ENCODE results near the gene ABHD13. TPM values are rescaled to one million over a fixed set of nuclear protein-coding genes. Genes with fewer than 3 reads are reported as not detected.

ABHD13 gene
- total and polyA plus RNA-seq, 2 donors from 2014 or later: 4.9 to 9.4 TPM

DNA sequence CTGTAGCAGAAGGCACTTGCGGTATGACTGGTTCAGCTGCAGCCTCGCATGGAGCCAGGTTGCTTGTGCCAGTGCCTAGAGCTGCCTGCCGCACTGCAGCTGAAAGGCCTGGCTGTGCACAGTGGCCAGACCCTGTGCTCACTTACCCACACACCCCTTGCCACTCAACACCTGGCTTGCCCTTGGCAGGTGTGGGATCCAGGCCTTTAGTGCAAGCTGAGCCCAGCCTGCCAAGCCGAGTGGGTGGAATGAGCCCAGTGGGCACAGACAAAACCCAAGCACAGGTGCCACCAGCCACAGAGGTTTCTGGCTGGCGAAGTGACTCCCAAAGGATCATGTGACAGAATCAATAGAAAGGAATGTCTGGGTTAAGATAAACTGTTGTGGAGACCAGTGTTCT lies 22.3 kb upstream of the ABHD13 start:
- Histone ChIP-seq H3K4me1 (ENCODE audit: control insufficient read depth in 2 of 3, insufficient read depth in 2 of 3, low read depth in 1 of 3, low read length in 3 of 3) (no peaks in the 10 kb centered on the region), H3K27ac (ENCODE audit: low read depth in 2 of 2, low read length in 2 of 2) (no peak overlapping the region), H3K27me3 (ENCODE audit: control insufficient read depth, insufficient read depth, low read length) (no peaks in the 10 kb centered on the region), H3K4me3 (ENCODE audit: low read length in 3 of 3) (no peak overlapping the region), H3K36me3 (ENCODE audit: control insufficient read depth in 2 of 3, insufficient read depth in 3 of 3, low read length in 3 of 3) (no peaks in the 10 kb centered on the region), H3K9ac (ENCODE audit: low read length in 3 of 3) (no peak overlapping the region), H3K9me3 (ENCODE audit: control insufficient read depth in 2 of 3, insufficient read depth in 1 of 3, low read length in 3 of 3) (no peaks in the 10 kb centered on the region)
- DNase-seq (no peak), FAIRE-seq (no peak)
- TF ChIP-seq, protein P1, sequence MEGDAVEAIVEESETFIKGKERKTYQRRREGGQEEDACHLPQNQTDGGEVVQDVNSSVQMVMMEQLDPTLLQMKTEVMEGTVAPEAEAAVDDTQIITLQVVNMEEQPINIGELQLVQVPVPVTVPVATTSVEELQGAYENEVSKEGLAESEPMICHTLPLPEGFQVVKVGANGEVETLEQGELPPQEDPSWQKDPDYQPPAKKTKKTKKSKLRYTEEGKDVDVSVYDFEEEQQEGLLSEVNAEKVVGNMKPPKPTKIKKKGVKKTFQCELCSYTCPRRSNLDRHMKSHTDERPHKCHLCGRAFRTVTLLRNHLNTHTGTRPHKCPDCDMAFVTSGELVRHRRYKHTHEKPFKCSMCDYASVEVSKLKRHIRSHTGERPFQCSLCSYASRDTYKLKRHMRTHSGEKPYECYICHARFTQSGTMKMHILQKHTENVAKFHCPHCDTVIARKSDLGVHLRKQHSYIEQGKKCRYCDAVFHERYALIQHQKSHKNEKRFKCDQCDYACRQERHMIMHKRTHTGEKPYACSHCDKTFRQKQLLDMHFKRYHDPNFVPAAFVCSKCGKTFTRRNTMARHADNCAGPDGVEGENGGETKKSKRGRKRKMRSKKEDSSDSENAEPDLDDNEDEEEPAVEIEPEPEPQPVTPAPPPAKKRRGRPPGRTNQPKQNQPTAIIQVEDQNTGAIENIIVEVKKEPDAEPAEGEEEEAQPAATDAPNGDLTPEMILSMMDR (IDR thresholded peaks at IDR 0.05; ENCODE audit: borderline replicate concordance, extremely low read depth, insufficient read depth): no peak
- intact Hi-C loops (cut with DNase I): no loop called here

DNA sequence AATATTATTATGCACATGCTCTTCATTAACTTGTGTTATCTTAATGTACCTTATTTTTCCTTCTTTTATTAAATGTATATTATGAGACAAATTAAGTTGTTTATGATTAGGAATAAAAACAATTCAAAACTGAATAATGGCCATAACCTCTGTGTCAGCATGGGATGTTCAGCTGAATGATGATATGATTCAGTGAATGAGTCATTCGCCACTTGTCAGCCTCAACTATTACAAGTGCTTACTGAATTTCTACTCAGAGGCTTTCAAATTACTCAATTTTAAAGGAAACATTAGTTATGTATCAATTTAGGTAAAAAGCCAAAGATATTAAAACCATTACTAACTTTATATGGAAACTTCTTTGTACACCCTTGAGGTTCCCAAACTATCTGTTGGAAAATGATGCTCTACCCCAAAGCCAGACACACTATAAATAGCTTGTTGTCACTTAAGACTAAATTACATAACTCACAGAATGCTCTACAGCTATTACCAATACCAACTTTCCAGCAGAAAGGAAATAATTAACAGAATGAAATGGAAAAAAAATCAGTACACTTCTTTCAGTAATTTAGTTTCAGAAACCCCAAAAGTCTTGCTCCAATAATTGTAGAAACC lies 17.3 kb upstream of the ABHD13 start:
- Histone ChIP-seq H3K4me3 (ENCODE audit: low read length in 3 of 3) (no peak overlapping the region), H3K27ac (ENCODE audit: low read depth in 2 of 2, low read length in 2 of 2) (no peak overlapping the region), H3K4me1 (ENCODE audit: control insufficient read depth in 2 of 3, insufficient read depth in 2 of 3, low read depth in 1 of 3, low read length in 3 of 3) (no peaks in the 10 kb centered on the region), H3K9me3 (ENCODE audit: control insufficient read depth in 2 of 3, insufficient read depth in 1 of 3, low read length in 3 of 3) (no peaks in the 10 kb centered on the region), H3K27me3 (ENCODE audit: control insufficient read depth, insufficient read depth, low read length) (no peaks in the 10 kb centered on the region), H3K36me3 (ENCODE audit: control insufficient read depth in 2 of 3, insufficient read depth in 3 of 3, low read length in 3 of 3) (no peaks in the 10 kb centered on the region), H3K9ac (ENCODE audit: low read length in 3 of 3) (no peak overlapping the region)
- DNase-seq (no peak), FAIRE-seq (no peak)
- intact Hi-C loops (cut with DNase I): no loop called here
- TF ChIP-seq, protein P1 (IDR thresholded peaks at IDR 0.05; ENCODE audit: borderline replicate concordance, extremely low read depth, insufficient read depth): no peak

DNA sequence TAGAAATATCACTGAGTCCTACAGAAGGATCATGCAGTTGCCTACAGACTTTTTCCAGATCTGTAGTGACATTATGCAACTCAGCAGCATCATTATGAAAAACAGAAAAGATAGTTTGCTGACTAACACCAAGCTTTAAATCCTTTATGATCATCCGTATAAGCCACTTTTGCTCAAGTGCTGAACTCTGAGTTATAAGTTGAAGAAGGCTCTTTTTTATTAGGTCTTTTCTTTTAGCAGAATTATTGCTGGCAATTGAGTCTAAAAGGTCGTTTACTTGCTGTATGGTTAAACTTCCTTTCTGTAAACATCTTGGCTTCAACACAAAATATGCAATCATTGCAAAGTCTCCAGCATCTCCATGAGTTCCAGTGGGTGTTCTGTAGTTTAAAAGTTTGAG lies 7.6 kb upstream of the ABHD13 start:
- no peaks in the 10 kb centered on the region for H3K27me3 ChIP-seq (ENCODE audit: control insufficient read depth, insufficient read depth, low read length)
- peaks cover 0 to 5% (median 0%) of the 10 kb centered on the region in 3 donors for H3K9me3 ChIP-seq (ENCODE audit: control insufficient read depth in 2 of 3, insufficient read depth in 1 of 3, low read length in 3 of 3)
- no peaks in the 10 kb centered on the region for H3K4me1 ChIP-seq (ENCODE audit: control insufficient read depth in 2 of 3, insufficient read depth in 2 of 3, low read depth in 1 of 3, low read length in 3 of 3)
- TF ChIP-seq, protein P1 (IDR thresholded peaks at IDR 0.05; ENCODE audit: borderline replicate concordance, extremely low read depth, insufficient read depth): no peak
- FAIRE-seq: no peak
- no peak overlapping the region for H3K9ac ChIP-seq (ENCODE audit: low read length in 3 of 3)
- H3K27ac ChIP-seq (ENCODE audit: low read depth in 2 of 2, low read length in 2 of 2): no peak overlapping the region
- H3K36me3 ChIP-seq (ENCODE audit: control insufficient read depth in 2 of 3, insufficient read depth in 3 of 3, low read length in 3 of 3): peaks cover 0 to 8% (median 4%) of the 10 kb centered on the region in 3 donors
- no peak overlapping the region for H3K4me3 ChIP-seq (ENCODE audit: low read length in 3 of 3)
- DNase-seq: no peak
- intact Hi-C loops (cut with DNase I): no loop called here

DNA sequence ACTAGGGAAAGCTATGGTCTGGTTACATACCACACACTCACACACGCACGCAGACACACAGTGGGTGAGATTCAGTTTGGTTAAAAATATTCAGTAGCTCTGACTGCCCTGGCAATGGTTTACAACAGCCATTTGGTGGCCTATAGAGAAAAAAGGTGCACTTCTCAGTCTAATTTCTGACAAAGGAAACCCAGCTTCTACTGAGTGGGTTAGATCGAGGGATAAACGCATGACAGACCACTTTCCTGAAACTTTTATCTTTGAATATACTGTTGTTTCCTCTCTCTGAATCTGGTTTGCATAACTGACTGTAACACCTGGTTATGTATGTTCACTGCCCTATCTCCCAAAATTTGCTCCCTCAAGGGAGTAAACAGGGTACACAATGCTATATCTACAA lies 5.3 kb upstream of the ABHD13 start:
- Histone ChIP-seq H3K9me3 (ENCODE audit: control insufficient read depth in 2 of 3, insufficient read depth in 1 of 3, low read length in 3 of 3) (peaks cover 0 to 5% (median 0%) of the 10 kb centered on the region in 3 donors), H3K27me3 (ENCODE audit: control insufficient read depth, insufficient read depth, low read length) (no peaks in the 10 kb centered on the region), H3K36me3 (ENCODE audit: control insufficient read depth in 2 of 3, insufficient read depth in 3 of 3, low read length in 3 of 3) (peaks cover 0 to 8% (median 4%) of the 10 kb centered on the region in 3 donors), H3K4me1 (ENCODE audit: control insufficient read depth in 2 of 3, insufficient read depth in 2 of 3, low read depth in 1 of 3, low read length in 3 of 3) (peaks cover 0 to 4% (median 0%) of the 10 kb centered on the region in 3 donors), H3K9ac (ENCODE audit: low read length in 3 of 3) (no peak overlapping the region), H3K27ac (ENCODE audit: low read depth in 2 of 2, low read length in 2 of 2) (no peak overlapping the region), H3K4me3 (ENCODE audit: low read length in 3 of 3) (no peak overlapping the region)
- intact Hi-C loops (cut with DNase I): no loop called here
- FAIRE-seq (no peak), DNase-seq (no peak)
- TF ChIP-seq, protein P1 (IDR thresholded peaks at IDR 0.05; ENCODE audit: borderline replicate concordance, extremely low read depth, insufficient read depth): no peak
